ENCODE results near the gene ANKS1B.

DNA sequence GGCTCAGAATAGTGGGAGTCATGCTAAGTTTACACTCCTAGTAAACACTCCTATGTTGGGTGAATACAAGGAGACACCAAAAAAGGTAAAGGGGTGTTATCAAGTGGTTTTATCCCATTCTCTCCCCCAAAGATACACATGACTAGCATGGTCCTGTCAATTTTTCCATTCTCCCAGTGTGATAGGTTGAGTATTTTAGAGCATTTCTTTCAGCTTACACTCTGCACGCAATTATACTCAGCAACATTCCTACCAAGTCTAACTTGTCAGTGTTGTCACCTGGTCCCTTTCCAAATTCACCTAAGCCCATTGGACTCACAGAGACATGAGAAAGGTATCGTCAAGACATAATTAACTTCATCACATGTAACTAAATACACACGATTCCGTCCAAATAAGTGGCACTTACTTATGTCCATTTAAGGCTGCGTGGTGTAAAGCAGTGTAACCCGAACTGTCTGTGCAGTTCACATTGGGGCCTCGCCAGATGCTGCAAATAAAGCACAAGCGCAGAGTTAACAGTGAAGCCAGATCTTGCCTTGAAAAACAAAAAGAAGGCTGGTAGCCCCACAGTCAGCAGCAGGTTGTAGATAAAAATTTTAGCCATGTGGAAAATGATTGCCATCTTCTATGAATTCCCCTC lies 159.7 kb downstream of the ANKS1B start:
- no peak for TF ChIP-seq EZH2 (IDR thresholded peaks at IDR 0.05; ENCODE audit: borderline replicate concordance, low read length)
- TF ChIP-seq, protein P1, sequence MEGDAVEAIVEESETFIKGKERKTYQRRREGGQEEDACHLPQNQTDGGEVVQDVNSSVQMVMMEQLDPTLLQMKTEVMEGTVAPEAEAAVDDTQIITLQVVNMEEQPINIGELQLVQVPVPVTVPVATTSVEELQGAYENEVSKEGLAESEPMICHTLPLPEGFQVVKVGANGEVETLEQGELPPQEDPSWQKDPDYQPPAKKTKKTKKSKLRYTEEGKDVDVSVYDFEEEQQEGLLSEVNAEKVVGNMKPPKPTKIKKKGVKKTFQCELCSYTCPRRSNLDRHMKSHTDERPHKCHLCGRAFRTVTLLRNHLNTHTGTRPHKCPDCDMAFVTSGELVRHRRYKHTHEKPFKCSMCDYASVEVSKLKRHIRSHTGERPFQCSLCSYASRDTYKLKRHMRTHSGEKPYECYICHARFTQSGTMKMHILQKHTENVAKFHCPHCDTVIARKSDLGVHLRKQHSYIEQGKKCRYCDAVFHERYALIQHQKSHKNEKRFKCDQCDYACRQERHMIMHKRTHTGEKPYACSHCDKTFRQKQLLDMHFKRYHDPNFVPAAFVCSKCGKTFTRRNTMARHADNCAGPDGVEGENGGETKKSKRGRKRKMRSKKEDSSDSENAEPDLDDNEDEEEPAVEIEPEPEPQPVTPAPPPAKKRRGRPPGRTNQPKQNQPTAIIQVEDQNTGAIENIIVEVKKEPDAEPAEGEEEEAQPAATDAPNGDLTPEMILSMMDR (IDR thresholded peaks at IDR 0.05; ENCODE audit: low read length): no peak

All from OCI-LY1 (cell line).